ENCODE results near the gene RAB19. TPM values are rescaled to one million over a fixed set of nuclear protein-coding genes. Genes with fewer than 3 reads are reported as not detected.

Gene RAB19
- total and polyA plus RNA-seq, 5 donors = not detected

GRCh38 chr7:140455743-140456142 is 51.9 kb downstream of the RAB19 start:
- WGBS = 82% methylated on average over 4 of the region's 4 CpGs
- Histone ChIP-seq H3K4me1 (ENCODE audit: control insufficient read depth, insufficient read depth, low read length) (no peaks in the 10 kb centered on the region), H3K9me3 (ENCODE audit: control insufficient read depth, low read length) (no peaks in the 10 kb centered on the region), H3K27ac (ENCODE audit: low read length) (no peak overlapping the region), H3K4me3 (ENCODE audit: low read length) (no peak overlapping the region), H3K27me3 (ENCODE audit: control insufficient read depth, insufficient read depth) (no peaks in the 10 kb centered on the region)
- ATAC-seq (no peak), DNase-seq (no peak)
- intact Hi-C loops (cut with DNase I) = no loop called here

- no peak for ATAC-seq
- intact Hi-C loops (cut with DNase I) = no loop called here
- WGBS = 93% methylated on average over 9 of the region's 9 CpGs
- Histone ChIP-seq H3K27ac (ENCODE audit: low read length) (no peak overlapping the region), H3K4me1 (ENCODE audit: control insufficient read depth, insufficient read depth, low read length) (no peaks in the 10 kb centered on the region), H3K4me3 (ENCODE audit: low read length) (no peak overlapping the region), H3K9me3 (ENCODE audit: control insufficient read depth, low read length) (no peaks in the 10 kb centered on the region), H3K27me3 (ENCODE audit: control insufficient read depth, insufficient read depth) (no peaks in the 10 kb centered on the region)
- peak in 1 of 3 donors; percentile 27 for DNase-seq
Observed at GRCh38 chr7:140456551-140457051, 52.7 kb downstream of the RAB19 start.

GRCh38 chr7:140458201-140458600 is 54.3 kb downstream of the RAB19 start:
- Histone ChIP-seq H3K27ac (ENCODE audit: low read length) (no peak overlapping the region), H3K4me3 (ENCODE audit: low read length) (no peak overlapping the region), H3K9me3 (ENCODE audit: control insufficient read depth, low read length) (no peaks in the 10 kb centered on the region), H3K27me3 (ENCODE audit: control insufficient read depth, insufficient read depth) (no peaks in the 10 kb centered on the region), H3K4me1 (ENCODE audit: control insufficient read depth, insufficient read depth, low read length) (no peaks in the 10 kb centered on the region)
- intact Hi-C loops (cut with DNase I) = no loop called here
- WGBS = 86% methylated on average over 3 of the region's 3 CpGs
- no peak for ATAC-seq
- DNase-seq = no peak

- Histone ChIP-seq H3K27me3 (ENCODE audit: control insufficient read depth, insufficient read depth) (no peaks in the 10 kb centered on the region), H3K4me1 (ENCODE audit: control insufficient read depth, insufficient read depth, low read length) (no peaks in the 10 kb centered on the region), H3K9me3 (ENCODE audit: control insufficient read depth, low read length) (no peaks in the 10 kb centered on the region), H3K4me3 (ENCODE audit: low read length) (no peak overlapping the region), H3K27ac (ENCODE audit: low read length) (no peak overlapping the region)
- DNase-seq (no peak), ATAC-seq (no peak)
- WGBS = 74% methylated on average over 8 of the region's 8 CpGs
- intact Hi-C loops (cut with DNase I) = no loop called here
Observed at GRCh38 chr7:140458916-140459315, 55.1 kb downstream of the RAB19 start.

- WGBS = 95% methylated on average over 2 of the region's 2 CpGs
- DNase-seq (no peak), ATAC-seq (no peak)
- Histone ChIP-seq H3K4me1 (ENCODE audit: control insufficient read depth, insufficient read depth, low read length) (no peaks in the 10 kb centered on the region), H3K27me3 (ENCODE audit: control insufficient read depth, insufficient read depth) (no peaks in the 10 kb centered on the region), H3K9me3 (ENCODE audit: control insufficient read depth, low read length) (no peaks in the 10 kb centered on the region), H3K4me3 (ENCODE audit: low read length) (no peak overlapping the region), H3K27ac (ENCODE audit: low read length) (no peak overlapping the region)
- intact Hi-C loops (cut with DNase I) = no loop called here
Observed at GRCh38 chr7:140463111-140463510, 59.3 kb downstream of the RAB19 start.

- ATAC-seq = no peak
- intact Hi-C loops (cut with DNase I) = no loop called here
- Histone ChIP-seq H3K4me3 (ENCODE audit: low read length) (no peak overlapping the region), H3K27ac (ENCODE audit: low read length) (no peak overlapping the region), H3K27me3 (ENCODE audit: control insufficient read depth, insufficient read depth) (no peaks in the 10 kb centered on the region), H3K9me3 (ENCODE audit: control insufficient read depth, low read length) (no peaks in the 10 kb centered on the region), H3K4me1 (ENCODE audit: control insufficient read depth, insufficient read depth, low read length) (peaks cover 3% of the 10 kb centered on the region)
- DNase-seq = no peak
- WGBS = 47% methylated on average over 2 of the region's 2 CpGs
Observed at GRCh38 chr7:140475747-140476333, 72.0 kb downstream of the RAB19 start.

- Histone ChIP-seq H3K27ac (ENCODE audit: low read length) (no peak overlapping the region), H3K27me3 (ENCODE audit: control insufficient read depth, insufficient read depth) (no peaks in the 10 kb centered on the region), H3K4me3 (ENCODE audit: low read length) (no peak overlapping the region), H3K4me1 (ENCODE audit: control insufficient read depth, insufficient read depth, low read length) (peaks cover 3% of the 10 kb centered on the region), H3K9me3 (ENCODE audit: control insufficient read depth, low read length) (no peaks in the 10 kb centered on the region)
- intact Hi-C loops (cut with DNase I) = no loop called here
- DNase-seq (no peak), ATAC-seq (no peak)
- WGBS = 65% methylated on average over 11 of the region's 11 CpGs
Observed at GRCh38 chr7:140476698-140477261, 72.9 kb downstream of the RAB19 start.

Other genes starting within 250 kb of the RAB19 start
- 10 to 100 TPM; 11.5 to 14.8 (median 12.8) TPM for gene KDM7A, start 227.1 kb upstream of the RAB19 start, total RNA-seq
- 4.5 TPM for gene KDM7A, start 227.1 kb upstream of the RAB19 start, polyA plus RNA-seq
- 10 to 100 TPM; 16.3 to 17.7 (median 16.9) TPM for gene SLC37A3, start 5.5 kb upstream of the RAB19 start, total RNA-seq
- 11.8 TPM for gene SLC37A3, start 5.5 kb upstream of the RAB19 start, polyA plus RNA-seq
- gene MKRN1, start 75.4 kb downstream of the RAB19 start, total RNA-seq = 100 to 1,000 TPM in 1 of 4 donors, 10 to 100 TPM in 3; 82.9 to 128 (median 99.0) TPM
- gene MKRN1, start 75.4 kb downstream of the RAB19 start, polyA plus RNA-seq = 53.1 TPM
- gene DENND2A, start 236.8 kb downstream of the RAB19 start, total RNA-seq = 10 to 100 TPM; 10.7 to 16.6 (median 12.3) TPM
- gene DENND2A, start 236.8 kb downstream of the RAB19 start, polyA plus RNA-seq = 8.7 TPM